HFF-Myc (cell line): Measurements from ENCODE around the gene UHRF2.

ENCODE experiments used
- DNase-seq: peaks from one replicate; pipeline ENCODE4 v3.0.0-alpha.2; 2011; ENCODE audit warnings: low read depth; ENCODE audit errors: extremely low read depth
- H3K4me3 ChIP-seq: replicated peaks from 2 replicates; pipeline ENCODE4 v1.5.1; 2011; ENCODE audit warnings: low read depth, mild to moderate bottlenecking, control low read depth, low read length
- TF ChIP-seq, protein P1 (sequence below): IDR thresholded peaks from 2 replicates; pipeline ENCODE4 v1.5.1; 2012; ENCODE audit warnings: mild to moderate bottlenecking, low read depth, low read length, control low read depth; ENCODE audit errors: missing control alignments

UHRF2 gene

DNA sequence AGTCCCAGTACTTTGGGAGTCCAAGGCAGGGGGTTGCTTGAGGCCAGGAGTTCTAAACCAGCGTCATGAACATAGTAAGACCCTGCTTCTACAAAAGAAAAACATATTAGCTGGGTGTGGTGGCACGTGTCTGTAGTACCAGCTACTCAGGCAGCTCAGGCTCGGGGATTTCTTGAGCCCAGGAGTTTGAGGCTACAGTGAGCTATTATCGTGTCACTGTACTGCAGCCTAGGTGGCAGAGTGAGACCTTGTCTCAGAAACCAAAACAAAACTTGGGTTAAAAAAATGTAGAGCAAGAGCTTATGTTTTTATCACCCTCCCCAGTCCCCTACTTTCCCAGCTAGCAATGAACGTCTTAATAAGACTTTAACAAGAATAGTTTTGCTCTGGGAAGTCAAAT lies 46.7 kb downstream of the UHRF2 start:
- H3K4me3 ChIP-seq: no peak overlapping the region
- TF ChIP-seq, protein P1, sequence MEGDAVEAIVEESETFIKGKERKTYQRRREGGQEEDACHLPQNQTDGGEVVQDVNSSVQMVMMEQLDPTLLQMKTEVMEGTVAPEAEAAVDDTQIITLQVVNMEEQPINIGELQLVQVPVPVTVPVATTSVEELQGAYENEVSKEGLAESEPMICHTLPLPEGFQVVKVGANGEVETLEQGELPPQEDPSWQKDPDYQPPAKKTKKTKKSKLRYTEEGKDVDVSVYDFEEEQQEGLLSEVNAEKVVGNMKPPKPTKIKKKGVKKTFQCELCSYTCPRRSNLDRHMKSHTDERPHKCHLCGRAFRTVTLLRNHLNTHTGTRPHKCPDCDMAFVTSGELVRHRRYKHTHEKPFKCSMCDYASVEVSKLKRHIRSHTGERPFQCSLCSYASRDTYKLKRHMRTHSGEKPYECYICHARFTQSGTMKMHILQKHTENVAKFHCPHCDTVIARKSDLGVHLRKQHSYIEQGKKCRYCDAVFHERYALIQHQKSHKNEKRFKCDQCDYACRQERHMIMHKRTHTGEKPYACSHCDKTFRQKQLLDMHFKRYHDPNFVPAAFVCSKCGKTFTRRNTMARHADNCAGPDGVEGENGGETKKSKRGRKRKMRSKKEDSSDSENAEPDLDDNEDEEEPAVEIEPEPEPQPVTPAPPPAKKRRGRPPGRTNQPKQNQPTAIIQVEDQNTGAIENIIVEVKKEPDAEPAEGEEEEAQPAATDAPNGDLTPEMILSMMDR: no peak
- DNase-seq: no peak

DNA sequence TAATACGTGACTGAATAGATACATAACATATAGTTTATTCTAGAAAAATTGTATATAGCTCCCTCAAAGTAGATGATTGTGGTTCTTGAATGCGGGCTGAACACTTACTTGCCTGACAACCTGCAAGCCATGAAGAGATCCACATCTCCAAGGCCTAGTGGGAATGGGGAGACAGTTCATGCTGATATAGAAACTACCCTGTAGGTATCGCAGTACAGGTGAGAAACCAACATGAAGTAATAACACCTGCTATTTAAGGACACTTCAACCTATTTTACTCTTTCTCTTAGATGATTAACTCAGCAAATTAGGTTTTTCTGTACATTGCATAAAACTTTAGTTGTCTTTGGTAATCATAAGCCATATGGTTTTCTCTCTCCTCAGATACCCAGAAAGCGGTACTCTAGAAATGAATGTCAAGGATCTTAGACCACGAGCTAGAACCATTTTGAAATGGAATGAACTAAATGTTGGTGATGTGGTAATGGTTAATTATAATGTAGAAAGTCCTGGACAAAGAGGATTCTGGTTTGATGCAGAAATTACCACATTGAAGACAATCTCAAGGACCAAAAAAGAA lies 47.3 kb downstream of the UHRF2 start:
- TF ChIP-seq, protein P1: no peak
- DNase-seq: no peak

DNA sequence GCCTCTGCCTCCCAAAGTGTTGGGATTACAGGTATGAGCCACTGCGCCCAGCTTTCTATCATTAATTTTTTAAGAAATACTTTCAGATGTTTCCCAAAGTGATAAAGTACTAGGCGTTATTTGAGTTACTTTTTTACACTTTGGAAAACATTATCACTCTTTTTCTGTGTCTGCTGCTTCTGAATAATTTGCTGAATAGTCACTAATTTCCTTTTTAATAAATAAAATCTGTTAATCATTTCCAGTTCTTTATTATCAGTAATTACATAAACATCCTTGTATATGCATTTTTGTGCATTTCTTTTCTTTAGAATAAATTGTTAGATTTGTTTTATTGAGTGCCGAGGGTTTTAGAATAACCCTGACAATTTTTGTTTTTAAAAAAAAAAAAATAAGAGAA lies 48.6 kb downstream of the UHRF2 start:
- no peak for DNase-seq
- TF ChIP-seq, protein P1: no peak

More for the DNA sequence above, 47.3 kb downstream of the UHRF2 start:
- no peak overlapping the region for H3K4me3 ChIP-seq

DNA sequence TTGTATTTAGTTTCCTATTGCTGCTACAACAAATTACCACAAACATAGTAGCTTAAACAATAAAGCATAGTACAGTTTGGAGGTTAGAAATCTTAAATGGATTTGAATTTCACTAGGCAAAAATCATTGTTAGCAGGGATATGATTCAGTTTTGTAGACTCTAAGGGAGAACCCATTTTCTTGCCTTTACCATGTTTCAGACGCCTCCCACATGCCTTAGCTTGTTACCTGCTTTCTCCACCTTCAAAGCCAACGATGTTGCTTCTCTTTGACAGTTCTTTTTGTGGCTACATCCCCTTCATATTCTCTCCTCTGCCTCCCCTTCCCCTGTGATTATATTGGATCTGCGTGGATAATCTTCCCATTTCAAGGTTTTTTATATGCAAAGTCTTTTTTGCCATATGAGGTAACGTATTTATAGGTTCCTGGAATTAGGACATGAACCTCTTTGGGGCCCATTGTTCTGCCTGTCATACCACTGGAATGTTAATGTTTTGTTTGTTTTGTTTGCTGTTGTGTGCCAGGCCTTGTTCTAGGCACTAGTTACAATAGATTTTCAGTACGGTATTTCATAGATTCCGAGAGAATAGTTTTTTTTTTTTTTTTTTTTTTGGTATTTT lies 54.1 kb downstream of the UHRF2 start:
- no peak overlapping the region for H3K4me3 ChIP-seq
- no peak for DNase-seq
- TF ChIP-seq, protein P1: no peak

More for the DNA sequence above, 48.6 kb downstream of the UHRF2 start:
- no peak overlapping the region for H3K4me3 ChIP-seq

DNA sequence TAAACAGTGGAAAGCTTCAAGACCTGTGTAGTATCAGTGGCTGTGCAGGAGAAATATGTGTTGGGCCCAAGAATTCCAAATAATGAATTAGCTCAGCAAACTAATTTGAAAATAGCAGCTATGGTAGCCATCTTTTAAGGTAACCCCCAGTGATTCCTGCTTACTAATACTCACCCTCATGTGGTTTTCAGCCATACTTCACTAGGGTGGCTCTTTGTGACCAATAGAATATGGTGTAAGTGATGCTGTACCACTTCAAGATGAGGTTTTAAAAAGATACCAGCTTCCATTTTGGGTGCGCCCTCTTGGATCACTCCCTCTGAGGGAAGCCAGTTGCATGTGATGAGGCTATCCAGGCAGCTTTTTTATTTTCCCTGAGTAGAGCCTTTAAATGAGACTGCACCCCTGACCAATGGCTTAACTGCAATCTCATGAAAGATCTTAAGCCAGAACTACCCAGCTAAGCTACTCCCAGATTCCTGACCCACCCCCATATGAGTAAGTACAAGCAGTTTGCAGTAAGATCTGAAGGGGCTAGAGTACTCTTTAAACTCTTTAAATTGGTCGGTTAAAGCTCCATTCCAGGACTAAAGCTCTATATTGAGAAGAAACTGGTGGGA lies 58.3 kb downstream of the UHRF2 start:
- DNase-seq: no peak
- no peak overlapping the region for H3K4me3 ChIP-seq
- TF ChIP-seq, protein P1: no peak

DNA sequence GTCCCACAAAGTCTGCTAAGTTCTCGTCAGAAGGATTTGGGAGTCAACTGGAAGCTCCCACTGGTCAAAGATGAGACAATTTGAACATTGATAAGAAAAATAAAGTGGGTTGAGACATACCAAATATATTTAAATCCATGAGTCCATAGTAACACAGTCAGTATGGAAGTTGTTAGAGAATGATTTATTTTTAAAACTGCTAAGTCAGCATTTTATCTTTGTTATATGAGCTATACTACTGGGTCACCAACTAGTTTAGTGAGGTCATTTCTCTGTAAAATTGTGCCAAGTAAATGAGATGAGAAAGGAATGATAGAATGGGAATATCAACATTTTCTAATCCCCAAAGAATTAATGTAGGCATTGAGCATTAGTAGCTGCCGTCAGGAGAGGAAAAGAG lies 60.2 kb downstream of the UHRF2 start:
- TF ChIP-seq, protein P1: no peak

More for the DNA sequence above, 60.2 kb downstream of the UHRF2 start:
- no peak overlapping the region for H3K4me3 ChIP-seq
- no peak for DNase-seq
